ENCODE results near the gene SEMA6A. TPM values are rescaled to one million over a fixed set of nuclear protein-coding genes. Genes with fewer than 3 reads are reported as not detected.

The SEMA6A gene
- total and polyA plus RNA-seq, 8 donors = 8.9 to 24.5 (median 14.1) TPM

DNA sequence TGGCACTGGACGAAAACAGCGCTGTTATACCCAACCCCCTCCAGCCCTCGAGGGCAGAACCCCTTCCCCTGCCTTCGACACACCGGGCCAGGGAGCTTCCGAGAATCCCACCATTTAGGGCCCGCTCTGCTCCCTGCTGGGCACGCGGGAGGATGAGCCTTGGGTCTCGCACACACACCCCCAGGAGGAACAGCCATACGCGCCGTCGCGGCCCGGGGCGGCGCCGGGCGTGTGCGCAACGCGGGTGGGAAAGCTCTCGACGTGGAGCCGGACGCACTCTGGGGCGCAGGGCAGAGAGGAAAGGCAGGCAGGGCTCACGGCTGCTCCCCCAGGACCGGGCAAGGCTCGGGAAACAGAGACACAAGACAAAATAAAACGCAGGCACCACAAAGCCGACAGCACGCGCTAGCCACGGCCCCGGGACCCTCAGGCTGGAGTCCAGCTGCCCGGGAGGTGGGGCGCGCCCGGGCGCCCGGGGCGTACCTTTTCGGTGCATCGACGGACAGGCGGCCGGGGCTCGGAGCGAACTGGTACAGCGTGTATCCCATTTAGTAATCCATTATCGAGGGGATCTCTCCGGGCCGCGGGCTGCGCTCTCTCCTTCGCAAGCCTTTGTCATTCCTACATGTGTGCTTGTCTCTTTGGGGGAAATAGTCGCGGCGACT is 789 bp downstream of the SEMA6A start:
- ATAC-seq = no peak

DNA sequence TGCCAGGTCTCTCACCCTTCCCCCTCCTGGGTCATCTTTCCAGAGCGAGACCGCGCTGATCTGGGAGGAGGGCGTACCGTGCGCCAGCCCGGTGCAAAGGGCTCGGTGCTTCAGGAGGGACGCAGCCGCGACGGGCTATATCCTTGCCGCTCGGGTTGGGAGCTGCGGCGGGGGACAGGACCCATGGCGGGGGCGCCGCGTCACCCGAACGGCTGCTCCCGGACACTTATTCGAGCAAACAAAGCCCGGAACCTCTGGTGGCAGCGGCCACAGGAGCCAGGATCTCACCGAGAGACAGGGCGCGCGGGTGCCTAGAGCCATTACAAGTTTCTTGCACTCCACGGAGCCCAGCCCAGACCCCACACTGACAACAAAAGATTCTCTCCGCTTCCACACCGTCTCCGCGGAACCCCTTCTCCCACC is 1.3 kb downstream of the SEMA6A start:
- WGBS, 2 donors = 0 to 1% methylated on average over 35 of the region's 35 CpGs
- H3K36me3 ChIP-seq = no peaks in the 10 kb centered on the region
- no peaks in the 10 kb centered on the region for H3K27me3 ChIP-seq
- TF ChIP-seq, protein P1, sequence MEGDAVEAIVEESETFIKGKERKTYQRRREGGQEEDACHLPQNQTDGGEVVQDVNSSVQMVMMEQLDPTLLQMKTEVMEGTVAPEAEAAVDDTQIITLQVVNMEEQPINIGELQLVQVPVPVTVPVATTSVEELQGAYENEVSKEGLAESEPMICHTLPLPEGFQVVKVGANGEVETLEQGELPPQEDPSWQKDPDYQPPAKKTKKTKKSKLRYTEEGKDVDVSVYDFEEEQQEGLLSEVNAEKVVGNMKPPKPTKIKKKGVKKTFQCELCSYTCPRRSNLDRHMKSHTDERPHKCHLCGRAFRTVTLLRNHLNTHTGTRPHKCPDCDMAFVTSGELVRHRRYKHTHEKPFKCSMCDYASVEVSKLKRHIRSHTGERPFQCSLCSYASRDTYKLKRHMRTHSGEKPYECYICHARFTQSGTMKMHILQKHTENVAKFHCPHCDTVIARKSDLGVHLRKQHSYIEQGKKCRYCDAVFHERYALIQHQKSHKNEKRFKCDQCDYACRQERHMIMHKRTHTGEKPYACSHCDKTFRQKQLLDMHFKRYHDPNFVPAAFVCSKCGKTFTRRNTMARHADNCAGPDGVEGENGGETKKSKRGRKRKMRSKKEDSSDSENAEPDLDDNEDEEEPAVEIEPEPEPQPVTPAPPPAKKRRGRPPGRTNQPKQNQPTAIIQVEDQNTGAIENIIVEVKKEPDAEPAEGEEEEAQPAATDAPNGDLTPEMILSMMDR (IDR thresholded peaks at IDR 0.05) = no peak
- DNase-seq (peak; percentile 28 to 78 (median 41)), FAIRE-seq (no peak), ATAC-seq (peak; percentile 6 to 29 (median 22))
- H3K4me1 ChIP-seq = no peaks in the 10 kb centered on the region
- peak overlapping the region; percentile 40 to 80 (median 72) for H3K27ac ChIP-seq
- H3K4me3 ChIP-seq = peak overlapping the region; percentile 44 to 56 (median 50)
- intact Hi-C loops (cut with DNase I) = no loop called here
- no peaks in the 10 kb centered on the region for H3K9me3 ChIP-seq

More for the DNA sequence above, 789 bp downstream of the SEMA6A start:
- intact Hi-C loops (cut with DNase I) = no loop called here
- Histone ChIP-seq H3K36me3 (no peaks in the 10 kb centered on the region), H3K27ac (peak overlapping the region; percentile 40 to 80 (median 72)), H3K4me1 (no peaks in the 10 kb centered on the region), H3K4me3 (peak overlapping the region; percentile 44 to 56 (median 50)), H3K27me3 (no peaks in the 10 kb centered on the region), H3K9me3 (no peaks in the 10 kb centered on the region)
- FAIRE-seq = no peak
- peak; percentile 14 to 81 (median 38) for DNase-seq
- TF ChIP-seq, protein P1 (IDR thresholded peaks at IDR 0.05) = no peak
- 1% methylated on average over 61 of the region's 61 CpGs for WGBS, 2 donors

DNA sequence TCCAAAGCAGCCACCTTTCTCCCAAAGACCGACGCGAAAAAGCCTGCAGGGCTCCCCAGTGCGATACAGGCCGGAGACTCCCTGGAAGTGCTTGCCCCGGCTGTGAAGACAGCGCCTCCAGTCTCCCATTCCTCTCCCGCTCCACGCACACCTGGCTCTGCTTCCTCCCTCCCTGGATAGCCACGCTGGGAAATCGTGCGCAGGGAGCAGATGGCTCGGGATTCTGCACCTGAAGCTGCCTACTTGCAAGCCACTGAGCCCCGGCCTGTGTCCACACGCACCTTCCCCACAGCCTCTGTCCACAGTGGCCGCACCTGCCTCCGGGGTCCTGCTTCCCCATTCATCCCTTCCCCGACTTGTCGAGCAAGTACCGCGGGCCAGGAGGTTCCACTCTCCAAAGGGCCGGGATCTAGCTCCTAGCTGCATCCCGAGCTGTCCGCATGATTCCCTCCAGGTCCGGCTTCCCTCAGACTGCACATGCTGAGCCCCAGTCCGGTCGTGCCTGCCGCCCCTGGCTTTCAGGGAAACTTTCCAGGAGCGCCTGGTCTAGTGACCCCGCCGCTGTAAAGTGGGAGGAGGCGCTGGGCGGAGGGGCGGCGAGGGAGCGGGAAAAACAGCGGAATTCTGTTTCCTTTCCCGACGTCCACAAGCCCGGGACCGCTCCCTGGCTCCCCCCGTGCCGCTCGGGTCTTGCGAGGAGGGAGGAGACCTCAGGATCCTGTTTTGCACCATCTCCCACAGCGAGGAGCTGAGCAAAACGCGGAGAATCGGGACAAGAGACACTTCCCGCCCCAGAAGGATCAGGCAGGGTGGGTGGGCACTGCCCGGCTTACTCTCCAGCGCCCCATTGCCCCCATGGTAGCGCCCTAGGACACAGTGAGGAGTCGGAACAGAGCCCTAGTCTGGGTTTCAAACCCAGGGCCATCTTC is 2.0 kb downstream of the SEMA6A start:
- Histone ChIP-seq H3K4me1 (no peaks in the 10 kb centered on the region), H3K9me3 (no peaks in the 10 kb centered on the region), H3K27me3 (no peaks in the 10 kb centered on the region), H3K27ac (peak overlapping the region; percentile 40 to 80 (median 72)), H3K36me3 (no peaks in the 10 kb centered on the region), H3K4me3 (peak overlapping the region; percentile 44 to 56 (median 50))
- DNase-seq (peak; percentile 68 to 88 (median 74)), FAIRE-seq (no peak), ATAC-seq (peak; percentile 35 to 54 (median 44))
- TF ChIP-seq, protein P1 (IDR thresholded peaks at IDR 0.05) = no peak
- WGBS, 2 donors = 1% methylated on average over 44 to 54 of the region's 54 CpGs
- intact Hi-C loops (cut with DNase I) = no loop called here

DNA sequence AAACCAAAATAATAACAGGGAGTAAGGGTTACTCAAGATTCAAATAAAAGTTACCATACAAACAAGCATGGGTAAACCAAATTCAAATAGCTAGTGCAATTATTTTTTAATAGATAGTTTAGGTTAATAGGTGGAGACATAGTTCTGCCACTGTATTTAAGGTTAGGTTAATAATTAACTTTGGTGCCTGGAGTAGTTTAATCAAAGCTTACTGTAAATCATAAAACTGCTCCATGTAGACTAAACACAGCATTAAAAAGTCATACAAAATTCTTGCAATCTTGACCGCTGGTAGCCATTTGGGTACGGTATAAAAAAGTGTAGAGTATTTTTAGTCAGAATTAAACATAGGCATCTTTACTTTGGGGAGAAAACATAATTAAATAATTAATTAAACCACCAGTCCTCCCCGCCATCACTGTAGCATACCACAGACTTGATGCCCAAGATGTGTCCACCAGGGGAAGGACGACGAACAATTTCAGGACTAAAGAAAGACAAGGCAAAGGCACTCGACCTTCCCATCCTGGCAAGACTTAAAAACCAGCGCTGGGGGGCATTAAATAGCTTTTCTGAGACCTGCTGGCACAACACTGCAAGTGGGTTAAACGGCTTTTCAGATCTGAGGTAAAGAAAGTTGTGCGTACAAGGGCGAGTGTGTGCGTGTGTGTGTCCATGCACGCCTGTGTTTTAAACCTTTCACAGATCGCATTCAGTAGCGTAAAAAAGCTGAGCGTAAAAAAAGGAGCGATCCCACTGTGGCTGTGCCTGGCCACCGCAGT is 2.9 kb downstream of the SEMA6A start:
- peak overlapping the region; percentile 40 to 80 (median 72) for H3K27ac ChIP-seq
- no peak for DNase-seq
- peak; percentile 82 for FAIRE-seq
- 5 to 10% methylated on average over 17 of the region's 17 CpGs for WGBS, 2 donors
- H3K27me3 ChIP-seq = no peaks in the 10 kb centered on the region
- no peaks in the 10 kb centered on the region for H3K36me3 ChIP-seq
- TF ChIP-seq, protein P1 (IDR thresholded peaks at IDR 0.05) = no peak
- peak in 1 of 4 donors; percentile 7 for ATAC-seq
- H3K4me3 ChIP-seq = peak overlapping the region; percentile 44 to 56 (median 50)
- no peaks in the 10 kb centered on the region for H3K9me3 ChIP-seq
- intact Hi-C loops (cut with DNase I) = no loop called here
- H3K4me1 ChIP-seq = no peaks in the 10 kb centered on the region
